Testis (tissue), 3 donors: Measurements from ENCODE around the gene SERGEF. TPM values are rescaled to one million over a fixed set of nuclear protein-coding genes. Genes with fewer than 3 reads are reported as not detected.

ENCODE experiments used
- DNase-seq: peaks from one replicate; pipeline ENCODE4 v3.0.0-alpha.2; 2019
- H3K27ac ChIP-seq, 2 donors: fragments of 200-600 bp; sonication (generic); one replicate each; pipeline ENCODE4 v1.5.1; 2019
- H3K27me3 ChIP-seq: fragments of 200-600 bp; sonication (generic); one replicate; pipeline ENCODE4 v1.5.1; 2019
- H3K36me3 ChIP-seq: fragments of 200-600 bp; sonication (generic); one replicate; pipeline ENCODE4 v1.5.1; 2017; ENCODE audit warnings: low read depth; ENCODE audit errors: missing control alignments
- H3K4me1 ChIP-seq: fragments of 200-600 bp; sonication (generic); one replicate; pipeline ENCODE4 v1.5.1; 2019
- H3K4me3 ChIP-seq, 2 donors: fragments of 200-600 bp; sonication (generic); one replicate each; pipeline ENCODE4 v1.5.1; 2017 to 2019
- H3K9me3 ChIP-seq: fragments of 200-600 bp; sonication (generic); one replicate; pipeline ENCODE4 v1.5.1; 2017
- CTCF ChIP-seq, 3 experiments: fragments of 450-650 bp in 2 of 3; fragments of 200-600 bp in 1 of 3; sonication (generic) in 1 of 3; IDR thresholded peaks; one replicate each; pipeline ENCODE4 v1.5.1; 2016 to 2019; ENCODE audit warnings: antibody characterized with exemption in 3 of 3, mild to moderate bottlenecking in 2 of 3, moderate library complexity in 1 of 3
- POLR2A ChIP-seq: fragments of 450-650 bp; IDR thresholded peaks from one replicate; pipeline ENCODE4 v1.6.1; 2017; ENCODE audit warnings: antibody characterized with exemption, mild to moderate bottlenecking, moderate library complexity
- WGBS, 2 donors: methylation state at CpG; one replicate each; pipeline ENCODE4 v1.1.5; 2018; 5-methylcytosine and 5-hydroxymethylcytosine counted together
- intact Hi-C: fragments of 100-400 bp; cut with DNase I; formaldehyde crosslinking; loops from one replicate; pipeline ENCODE4 v1.15.1; 2023; ENCODE audit warnings: low total_unique reads
- polyA plus RNA-seq: library from polyadenylated mRNA; stranded (reverse); fragments of 350-450 nt; fragmentation: Illumina TruSeq; extraction: RNeasy Lipid Tissue Mini Kit (QIAGEN cat#74804); gene quantifications from one replicate; pipeline ENCODE4 v1.2.3, GENCODE V29; 2014; ENCODE audit warnings: low read depth, low replicate concordance; ENCODE audit not compliant: insufficient read depth
- total RNA-seq, 2 donors: library from RNA; depleted of rRNA; stranded (reverse); fragments of >200 nt; gene quantifications; one replicate each; pipeline ENCODE4 v1.2.3, GENCODE V29; 2016

The SERGEF gene
- total and polyA plus RNA-seq, 3 donors from 2014 or later: 12.5 to 37.5 (median 23.1) TPM

GRCh38 chr11:17952487-17952886 lies 60.4 kb downstream of the SERGEF start:
- intact Hi-C loops: no loop called here
- 89 to 93% methylated on average over 4 of the region's 4 CpGs for WGBS, 2 donors
- no peak overlapping the region for H3K27ac ChIP-seq
- no peak overlapping the region for H3K4me3 ChIP-seq
- H3K36me3 ChIP-seq: no peaks in the 10 kb centered on the region
- DNase-seq: no peak
- no peaks in the 10 kb centered on the region for H3K27me3 ChIP-seq
- no peaks in the 10 kb centered on the region for H3K9me3 ChIP-seq
- TF ChIP-seq CTCF (IDR thresholded peaks at IDR 0.05): no peak
- no peak for TF ChIP-seq POLR2A
- H3K4me1 ChIP-seq: no peaks in the 10 kb centered on the region

GRCh38 chr11:17951685-17952388 lies 61.0 kb downstream of the SERGEF start:
- no peak overlapping the region for H3K27ac ChIP-seq
- no peak for DNase-seq
- TF ChIP-seq CTCF (IDR thresholded peaks at IDR 0.05) (no peak), POLR2A (no peak)
- intact Hi-C loops: no loop called here
- H3K9me3 ChIP-seq: no peaks in the 10 kb centered on the region
- WGBS, 2 donors: 92 to 98% methylated on average over 3 of the region's 3 CpGs
- H3K4me1 ChIP-seq: no peaks in the 10 kb centered on the region
- no peaks in the 10 kb centered on the region for H3K27me3 ChIP-seq
- no peak overlapping the region for H3K4me3 ChIP-seq
- no peaks in the 10 kb centered on the region for H3K36me3 ChIP-seq

- H3K36me3 ChIP-seq: no peaks in the 10 kb centered on the region
- H3K27ac ChIP-seq: no peak overlapping the region
- intact Hi-C loops: no loop called here
- TF ChIP-seq POLR2A (no peak), CTCF (IDR thresholded peaks at IDR 0.05) (no peak)
- H3K9me3 ChIP-seq: no peaks in the 10 kb centered on the region
- no peaks in the 10 kb centered on the region for H3K27me3 ChIP-seq
- no peaks in the 10 kb centered on the region for H3K4me1 ChIP-seq
- no peak for DNase-seq
- 61 to 71% methylated on average over 1 of the region's 1 CpG for WGBS, 2 donors
- H3K4me3 ChIP-seq: no peak overlapping the region
Observed at GRCh38 chr11:17950644-17951043, 62.2 kb downstream of the SERGEF start.

- intact Hi-C loops: no loop called here
- WGBS, 2 donors: 89 to 91% methylated on average over 6 of the region's 6 CpGs
Observed at GRCh38 chr11:17948296-17948695, 64.6 kb downstream of the SERGEF start.

More at GRCh38 chr11:17948296-17948695, 64.6 kb downstream of the SERGEF start:
- TF ChIP-seq CTCF (IDR thresholded peaks at IDR 0.05): no peak
- no peak for TF ChIP-seq POLR2A
- H3K4me3 ChIP-seq: no peak overlapping the region
- no peaks in the 10 kb centered on the region for H3K9me3 ChIP-seq
- H3K4me1 ChIP-seq: no peaks in the 10 kb centered on the region
- no peaks in the 10 kb centered on the region for H3K27me3 ChIP-seq
- no peaks in the 10 kb centered on the region for H3K36me3 ChIP-seq
- no peak for DNase-seq
- no peak overlapping the region for H3K27ac ChIP-seq
